NK-92 (cell line): Measurements from ENCODE around the gene TUBB6.

Experiments used
- DNase-seq: peaks from one replicate; lab custom pipeline; 2025; ENCODE audit not compliant: unreplicated experiment; lab: John Stamatoyannopoulos, UW

Gene TUBB6

GRCh38 chr18:12307701-12308385 is at the start of gene TUBB6:
Gene TUBB6 (plus strand): TSS chr18:12308241. CDS start chr18:12308293, 52 bp downstream.
- no peak for DNase-seq

GRCh38 chr18:12258719-12259705 is 49.0 kb upstream of the TUBB6 start:
- DNase-seq: no peak

GRCh38 chr18:12262748-12263147 is 45.3 kb upstream of the TUBB6 start:
- no peak for DNase-seq

GRCh38 chr18:12264864-12265263 is 43.2 kb upstream of the TUBB6 start:
- no peak for DNase-seq

GRCh38 chr18:12271376-12272235 is 36.4 kb upstream of the TUBB6 start:
- no peak for DNase-seq

GRCh38 chr18:12274793-12275192 is 33.2 kb upstream of the TUBB6 start:
- DNase-seq: no peak

- no peak for DNase-seq
These were observed 31.1 kb upstream of the TUBB6 start for GRCh38 chr18:12276736-12277554.

GRCh38 chr18:12278215-12278671 is 29.8 kb upstream of the TUBB6 start:
- DNase-seq: no peak

- DNase-seq: no peak
These were observed 29.0 kb upstream of the TUBB6 start for GRCh38 chr18:12278741-12279682.

- no peak for DNase-seq
These were observed 28.1 kb upstream of the TUBB6 start for GRCh38 chr18:12279781-12280531.

GRCh38 chr18:12281861-12282260 is 26.2 kb upstream of the TUBB6 start:
- no peak for DNase-seq

GRCh38 chr18:12282442-12283039 is 25.5 kb upstream of the TUBB6 start:
- DNase-seq: no peak

GRCh38 chr18:12283256-12283655 is 24.8 kb upstream of the TUBB6 start:
- no peak for DNase-seq

GRCh38 chr18:12283666-12284065 is 24.4 kb upstream of the TUBB6 start:
- DNase-seq: no peak

- DNase-seq: no peak
These were observed 20.8 kb upstream of the TUBB6 start for GRCh38 chr18:12287131-12287681.

- no peak for DNase-seq
These were observed 20.2 kb upstream of the TUBB6 start for GRCh38 chr18:12287684-12288402.

GRCh38 chr18:12288403-12288755 is 19.7 kb upstream of the TUBB6 start:
- no peak for DNase-seq
